OCI-LY3 (cell line): ENCODE data around the gene GHRHR.

Experiments used
- H2AFZ ChIP-seq: fragments of 200-600, 300-600 bp; shearing (Covaris generic); 2 replicates; pipeline ENCODE4 v1.6.0; 2014; ENCODE audit warnings: antibody characterized with exemption, low read depth, low read length
- H3K27ac ChIP-seq: fragments of 200-600, 300-600 bp; sonication (generic); 2 replicates; pipeline ENCODE4 v1.5.1; 2014; ENCODE audit warnings: mild to moderate bottlenecking, low read length, moderate library complexity, mixed read lengths
- H3K27me3 ChIP-seq: fragments of 200-600, 300-600 bp; sonication (generic); 2 replicates; pipeline ENCODE4 v1.6.1; 2014; ENCODE audit warnings: low read depth, low read length, mixed read lengths
- H3K36me3 ChIP-seq: fragments of 200-600, 300-600 bp; sonication (generic); replicated peaks from 2 replicates; pipeline ENCODE3; 2014; ENCODE audit warnings: low read depth, low read length, mixed read lengths
- H3K4me1 ChIP-seq: fragments of 300-600, 200-600 bp; sonication (generic); 2 replicates; pipeline ENCODE4 v1.6.1; 2014; ENCODE audit warnings: low read length, mixed read lengths
- H3K4me2 ChIP-seq: fragments of 200-600, 300-600 bp; sonication (generic); 2 replicates; pipeline ENCODE4 v1.6.1; 2014; ENCODE audit warnings: low read length, mixed read lengths
- H3K4me3 ChIP-seq: fragments of 300-600, 200-600 bp; sonication (generic); 2 replicates; pipeline ENCODE4 v1.5.1; 2014; ENCODE audit warnings: antibody characterized with exemption, mild to moderate bottlenecking, low read length, moderate library complexity
- H3K79me2 ChIP-seq: fragments of 300-600, 200-600 bp; shearing (Covaris generic); 2 replicates; pipeline ENCODE4 v1.6.1; 2014; ENCODE audit warnings: mild to moderate bottlenecking, low read length, mixed read lengths
- H3K9ac ChIP-seq: fragments of 300-600, 200-600 bp; shearing (Covaris generic); 2 replicates; pipeline ENCODE4 v1.6.0; 2014; ENCODE audit warnings: mild to moderate bottlenecking, low read length, moderate library complexity
- H3K9me3 ChIP-seq: fragments of 200-600, 300-600 bp; shearing (Covaris generic); 2 replicates; pipeline ENCODE4 v1.6.1; 2014; ENCODE audit warnings: low read length, mixed read lengths; ENCODE audit not compliant: insufficient read depth
- H4K20me1 ChIP-seq: fragments of 200-600, 300-600 bp; sonication (generic); 2 replicates; pipeline ENCODE4 v1.6.1; 2016; ENCODE audit warnings: low read length, mixed read lengths; ENCODE audit not compliant: insufficient read depth
- EZH2phosphoT487 ChIP-seq: fragments of 200-600 bp; shearing (Covaris generic); IDR thresholded peaks from 2 replicates; pipeline ENCODE4 v1.6.1; 2018; ENCODE audit warnings: antibody characterized with exemption, mixed run types, low read depth
- TF ChIP-seq, protein P1 (sequence below): fragments of 200-600, 300-600 bp; sonication (generic); IDR thresholded peaks from 2 replicates; pipeline ENCODE4 v1.5.1; 2014; ENCODE audit warnings: antibody characterized with exemption, low read length, low read depth

Gene GHRHR

DNA sequence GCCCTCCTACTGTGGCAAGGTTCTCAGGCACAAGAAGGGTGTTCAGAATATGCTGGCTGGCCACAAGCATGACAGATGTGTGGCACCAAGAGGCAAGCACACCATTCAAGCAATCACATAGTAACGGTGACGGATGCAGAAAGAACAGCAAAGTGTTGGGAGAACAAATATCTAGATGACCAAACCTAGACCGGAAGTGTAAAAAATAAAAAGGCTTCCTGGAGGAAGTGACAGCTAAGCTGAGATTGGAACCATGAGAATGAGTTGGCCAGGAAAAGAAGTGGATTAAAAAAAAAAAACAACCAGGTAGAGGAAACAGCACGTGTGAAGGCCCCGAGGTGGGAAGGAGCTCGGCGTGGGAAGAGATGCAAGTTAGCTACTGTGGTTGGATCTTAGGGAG is 22.0 kb downstream of the GHRHR start:
- no peak overlapping the region for H3K27ac ChIP-seq
- H3K4me3 ChIP-seq, result no peak overlapping the region
- TF ChIP-seq EZH2phosphoT487, result no peak
- TF ChIP-seq, protein P1, sequence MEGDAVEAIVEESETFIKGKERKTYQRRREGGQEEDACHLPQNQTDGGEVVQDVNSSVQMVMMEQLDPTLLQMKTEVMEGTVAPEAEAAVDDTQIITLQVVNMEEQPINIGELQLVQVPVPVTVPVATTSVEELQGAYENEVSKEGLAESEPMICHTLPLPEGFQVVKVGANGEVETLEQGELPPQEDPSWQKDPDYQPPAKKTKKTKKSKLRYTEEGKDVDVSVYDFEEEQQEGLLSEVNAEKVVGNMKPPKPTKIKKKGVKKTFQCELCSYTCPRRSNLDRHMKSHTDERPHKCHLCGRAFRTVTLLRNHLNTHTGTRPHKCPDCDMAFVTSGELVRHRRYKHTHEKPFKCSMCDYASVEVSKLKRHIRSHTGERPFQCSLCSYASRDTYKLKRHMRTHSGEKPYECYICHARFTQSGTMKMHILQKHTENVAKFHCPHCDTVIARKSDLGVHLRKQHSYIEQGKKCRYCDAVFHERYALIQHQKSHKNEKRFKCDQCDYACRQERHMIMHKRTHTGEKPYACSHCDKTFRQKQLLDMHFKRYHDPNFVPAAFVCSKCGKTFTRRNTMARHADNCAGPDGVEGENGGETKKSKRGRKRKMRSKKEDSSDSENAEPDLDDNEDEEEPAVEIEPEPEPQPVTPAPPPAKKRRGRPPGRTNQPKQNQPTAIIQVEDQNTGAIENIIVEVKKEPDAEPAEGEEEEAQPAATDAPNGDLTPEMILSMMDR, result no peak
- H3K36me3 ChIP-seq, result no peaks in the 10 kb centered on the region
- H3K9me3 ChIP-seq, result no peaks in the 10 kb centered on the region
- H3K4me1 ChIP-seq, result no peaks in the 10 kb centered on the region
- H3K9ac ChIP-seq, result no peak overlapping the region
- no peak overlapping the region for H2AFZ ChIP-seq
- H3K4me2 ChIP-seq, result no peak overlapping the region
- H3K79me2 ChIP-seq, result no peaks in the 10 kb centered on the region
- H4K20me1 ChIP-seq, result no peaks in the 10 kb centered on the region
- peaks cover 5% of the 10 kb centered on the region; the same call in 1 of the 2 replicates for H3K27me3 ChIP-seq

DNA sequence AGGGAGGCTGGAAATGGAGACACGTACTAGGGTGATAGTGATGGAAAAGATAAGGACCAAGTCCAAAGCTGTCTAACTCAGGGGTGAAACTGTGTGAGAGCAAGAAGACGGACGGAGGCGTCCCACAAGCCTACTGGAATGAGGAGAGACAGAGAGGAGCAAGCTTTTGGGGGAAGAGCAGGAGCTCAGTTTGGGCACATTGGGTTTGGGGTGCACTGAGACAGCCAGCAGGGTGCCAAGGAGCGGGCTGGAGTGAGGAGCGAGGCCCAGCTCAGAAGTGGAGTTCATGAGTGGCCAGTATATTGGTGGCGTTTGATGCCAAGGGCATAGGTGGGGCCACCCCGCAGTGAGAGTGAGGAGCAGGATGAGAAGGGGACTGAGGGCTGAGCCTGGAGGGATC is 22.6 kb downstream of the GHRHR start:
- no peak overlapping the region for H2AFZ ChIP-seq
- H3K9me3 ChIP-seq, result no peaks in the 10 kb centered on the region
- H4K20me1 ChIP-seq, result no peaks in the 10 kb centered on the region
- H3K4me3 ChIP-seq, result no peak overlapping the region
- no peak overlapping the region for H3K27ac ChIP-seq
- H3K36me3 ChIP-seq, result no peaks in the 10 kb centered on the region
- peaks cover 5% of the 10 kb centered on the region; the same call in 1 of the 2 replicates for H3K27me3 ChIP-seq
- H3K9ac ChIP-seq, result no peak overlapping the region
- no peak overlapping the region for H3K4me2 ChIP-seq
- H3K4me1 ChIP-seq, result no peaks in the 10 kb centered on the region
- TF ChIP-seq, protein P1, result no peak
- no peak for TF ChIP-seq EZH2phosphoT487
- H3K79me2 ChIP-seq, result no peaks in the 10 kb centered on the region

DNA sequence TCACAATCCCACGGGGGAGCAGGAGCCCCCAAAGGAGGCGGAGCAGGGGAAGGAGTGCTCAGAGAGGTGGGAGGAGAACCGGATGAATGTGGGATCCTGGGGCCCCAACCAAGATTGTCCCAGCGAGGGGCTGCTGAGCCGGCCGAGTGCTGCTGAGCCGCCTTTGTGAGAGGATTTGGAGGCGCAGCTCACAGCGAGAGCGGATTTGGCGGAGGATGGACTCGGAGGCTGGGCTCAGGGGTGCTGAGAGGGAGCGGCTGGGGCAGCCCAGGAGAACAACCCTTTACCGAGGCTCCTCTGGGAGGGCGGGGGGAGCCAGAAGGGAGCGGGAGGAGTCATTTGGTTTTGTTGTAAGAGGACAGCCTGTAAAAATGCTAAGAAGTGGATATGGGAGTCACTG is 23.0 kb downstream of the GHRHR start:
- no peaks in the 10 kb centered on the region for H3K9me3 ChIP-seq
- H4K20me1 ChIP-seq, result no peaks in the 10 kb centered on the region
- no peak overlapping the region for H3K27ac ChIP-seq
- no peak overlapping the region for H3K9ac ChIP-seq
- TF ChIP-seq EZH2phosphoT487, result no peak
- TF ChIP-seq, protein P1, result no peak
- no peaks in the 10 kb centered on the region for H3K4me1 ChIP-seq
- H3K4me3 ChIP-seq, result no peak overlapping the region
- no peak overlapping the region for H2AFZ ChIP-seq
- no peaks in the 10 kb centered on the region for H3K79me2 ChIP-seq
- H3K36me3 ChIP-seq, result no peaks in the 10 kb centered on the region
- H3K27me3 ChIP-seq, result peaks cover 5% of the 10 kb centered on the region; the same call in 1 of the 2 replicates
- H3K4me2 ChIP-seq, result no peak overlapping the region

DNA sequence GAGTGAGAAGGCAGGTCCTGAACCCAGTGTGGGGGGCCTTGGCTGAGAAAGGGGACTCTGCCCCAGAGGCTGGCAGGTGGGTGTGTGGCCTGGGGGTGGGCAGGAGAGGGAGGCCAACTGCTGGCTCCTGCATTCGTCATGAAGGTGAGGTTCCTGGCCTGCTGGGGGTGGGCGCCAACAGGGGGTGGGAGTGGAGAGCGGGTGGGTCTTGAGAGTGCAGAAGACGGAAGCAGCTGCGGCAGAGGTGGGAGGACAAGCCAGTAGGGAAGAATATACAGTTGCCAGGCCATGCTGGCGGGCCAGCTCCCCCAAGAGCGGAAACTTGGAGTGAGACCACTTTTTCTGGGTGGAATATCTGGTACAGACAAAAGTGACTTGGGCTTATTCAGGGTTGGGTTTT is 23.4 kb downstream of the GHRHR start:
- H2AFZ ChIP-seq, result no peak overlapping the region
- H3K9ac ChIP-seq, result no peak overlapping the region
- no peak overlapping the region for H3K27ac ChIP-seq
- H3K4me1 ChIP-seq, result no peaks in the 10 kb centered on the region
- H3K79me2 ChIP-seq, result no peaks in the 10 kb centered on the region
- H3K27me3 ChIP-seq, result peaks cover 5% of the 10 kb centered on the region; the same call in 1 of the 2 replicates
- H3K36me3 ChIP-seq, result no peaks in the 10 kb centered on the region
- no peaks in the 10 kb centered on the region for H3K9me3 ChIP-seq
- no peak overlapping the region for H3K4me2 ChIP-seq
- H3K4me3 ChIP-seq, result no peak overlapping the region
- TF ChIP-seq, protein P1, result no peak
- TF ChIP-seq EZH2phosphoT487, result no peak
- no peaks in the 10 kb centered on the region for H4K20me1 ChIP-seq
